NCI-H226 (cell line): ENCODE measurements around the gene FBXL19.

Experiments used
- DNase-seq: peaks from one replicate; pipeline ENCODE4 v3.0.0-alpha.2; 2015

The FBXL19 gene

DNA sequence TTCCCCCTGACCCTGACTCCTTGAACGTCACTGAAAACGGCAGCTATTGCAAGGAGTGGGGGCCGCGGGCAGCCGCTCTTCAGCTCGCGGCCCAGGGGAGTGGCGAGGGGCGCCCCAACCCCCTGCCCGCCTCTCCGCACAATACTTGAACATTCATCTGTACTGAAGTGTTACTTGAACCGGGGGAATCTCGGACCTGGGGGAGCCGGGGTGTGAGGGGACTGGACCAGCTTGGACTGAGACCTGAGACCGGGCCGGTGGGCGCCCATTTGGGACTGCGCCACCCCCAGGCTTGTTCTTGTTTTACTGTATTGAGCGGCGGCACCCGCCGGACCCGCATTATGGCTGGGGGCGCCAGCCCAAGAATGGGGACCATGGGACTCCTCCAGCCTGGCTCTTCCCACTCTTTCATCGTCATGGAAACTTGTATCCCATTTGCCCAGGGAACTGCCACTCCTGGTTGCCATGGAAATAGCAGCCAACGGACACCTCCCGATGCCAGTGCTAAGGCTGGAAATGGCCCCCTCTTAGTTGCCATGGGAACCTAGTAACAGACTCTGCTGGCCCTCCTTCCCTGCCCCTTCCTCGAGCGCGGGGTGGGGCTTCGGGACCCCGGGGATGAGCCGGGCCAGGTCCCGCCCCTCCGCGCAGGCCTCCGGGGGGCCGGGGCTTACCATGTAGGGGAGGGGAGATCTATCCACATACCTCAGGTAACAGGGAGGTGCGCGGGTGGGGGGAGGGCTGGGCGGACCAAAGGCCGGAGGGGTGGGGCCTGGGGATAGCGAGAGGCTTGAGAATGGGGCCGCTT is 24.7 kb downstream of the FBXL19 start:
- peak; percentile 97 for DNase-seq

DNA sequence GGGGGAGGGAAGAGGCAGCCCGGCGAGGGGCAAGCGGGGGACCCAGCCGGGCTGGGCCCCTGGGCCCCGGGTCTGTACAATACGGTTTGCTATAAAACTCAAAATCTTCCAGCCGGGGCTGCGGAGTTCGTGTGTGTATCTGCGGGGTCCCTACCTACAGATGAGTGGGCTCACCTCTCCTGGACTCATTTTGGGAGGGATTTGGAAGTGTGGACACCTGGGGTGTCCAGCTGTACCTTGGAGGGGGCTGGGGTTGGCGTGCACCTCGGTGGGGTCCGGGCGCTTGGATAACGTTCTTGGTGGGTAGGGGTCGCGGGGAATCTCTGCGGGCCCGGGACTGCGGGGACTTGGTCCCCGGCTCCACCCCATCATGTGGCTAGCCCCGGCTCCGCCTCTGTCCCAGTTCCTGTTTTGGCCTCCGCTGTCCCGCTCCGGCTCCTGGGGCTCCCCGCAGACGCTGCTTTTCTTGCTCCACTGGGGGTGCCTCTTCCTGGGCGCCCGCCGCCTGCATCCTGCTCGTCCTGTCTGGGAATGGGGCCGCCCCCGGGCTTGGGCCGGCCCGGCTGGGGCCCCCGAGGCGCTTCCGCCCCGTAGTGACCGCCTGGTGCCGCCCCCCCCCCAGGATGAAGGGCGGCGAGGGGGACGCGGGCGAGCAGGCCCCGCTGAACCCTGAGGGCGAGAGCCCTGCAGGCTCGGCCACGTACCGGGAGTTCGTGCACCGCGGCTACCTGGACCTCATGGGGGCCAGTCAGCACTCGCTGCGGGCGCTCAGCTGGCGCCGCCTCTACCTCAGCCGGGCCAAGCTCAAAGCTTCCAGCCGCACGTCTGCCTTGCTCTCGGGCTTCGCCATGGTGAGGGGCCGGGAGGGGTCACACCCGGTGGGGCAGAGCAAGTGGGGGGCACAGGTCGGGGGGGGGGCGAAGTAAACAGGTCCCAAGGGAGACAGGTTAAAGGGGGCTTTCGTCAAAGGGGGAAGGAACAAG is 25.6 kb downstream of the FBXL19 start, which contains the start of gene ORAI3:
ORAI3 (plus strand) TSS at position 402 of the 983 bp plus-strand sequence; CDS start at position 624, 222 bp downstream.
- DNase-seq, result peak; percentile 77

DNA sequence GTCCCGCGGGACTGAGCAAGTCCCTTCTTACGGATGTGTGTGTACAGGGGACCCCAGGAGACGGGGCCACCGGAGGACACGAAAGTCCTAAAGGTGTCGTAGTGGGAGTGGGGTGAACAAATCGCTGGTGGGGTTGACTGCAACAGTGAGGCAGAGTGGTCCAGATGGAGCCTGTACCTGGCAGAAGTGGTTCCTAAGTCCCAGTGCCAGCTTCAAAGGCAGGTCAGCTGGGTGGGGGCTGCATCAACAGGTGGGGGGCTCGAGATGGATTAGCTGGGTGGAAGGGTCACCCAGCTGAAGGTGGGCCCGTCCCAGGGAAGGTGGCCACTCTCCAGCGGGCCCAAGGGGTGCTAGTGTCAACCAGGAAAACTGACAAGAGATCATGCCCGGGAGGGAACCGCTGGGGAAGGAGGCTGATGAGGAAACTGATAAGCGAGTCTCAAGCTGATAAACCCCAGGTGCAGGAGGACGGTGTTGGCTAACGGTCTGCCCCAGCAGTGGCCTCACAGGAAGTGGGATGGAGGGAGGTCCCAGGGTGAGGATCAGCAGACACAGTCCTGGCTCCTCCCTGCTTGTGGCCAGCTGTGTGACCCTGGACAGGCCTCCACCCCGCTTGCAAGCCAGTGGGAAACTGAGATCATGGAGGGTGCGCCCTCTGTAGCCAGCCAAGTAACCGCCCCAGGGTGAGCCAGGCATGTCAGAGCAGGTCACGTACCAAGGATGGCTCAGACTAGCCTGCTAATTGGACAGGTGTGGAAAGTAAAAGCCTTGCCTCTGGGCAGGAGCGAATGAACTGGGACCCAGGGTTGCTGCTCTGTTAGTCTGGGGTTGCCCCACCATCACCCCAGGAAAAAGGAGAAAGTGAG is 26.5 kb downstream of the FBXL19 start:
- DNase-seq, result peak; percentile 90

DNA sequence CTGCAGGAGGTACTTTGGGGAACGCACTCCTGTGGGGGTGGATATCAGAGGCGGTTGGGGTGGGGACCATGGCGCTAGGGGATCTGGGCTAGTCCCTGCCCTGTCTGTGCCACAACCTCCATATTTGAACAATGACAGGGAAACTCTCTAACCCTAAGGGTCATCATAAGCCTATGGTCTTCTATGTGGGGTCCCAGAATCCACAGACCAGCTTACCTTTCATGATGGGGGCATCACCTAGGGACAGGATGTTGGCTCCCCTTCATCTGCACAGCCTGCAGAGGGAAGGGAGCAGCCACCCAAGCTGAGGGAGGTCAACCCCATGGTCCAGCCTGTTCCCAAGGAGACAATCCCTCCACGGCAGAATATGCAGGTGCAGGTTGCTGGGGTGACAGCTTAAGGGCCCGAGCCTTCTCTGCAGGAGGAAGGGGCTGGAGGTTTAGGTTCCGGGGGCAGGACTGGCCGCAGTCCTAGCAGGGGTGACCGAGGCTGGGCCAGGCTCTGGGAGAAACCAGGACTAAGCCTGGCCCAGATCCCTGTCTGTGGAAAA is 27.2 kb downstream of the FBXL19 start:
- DNase-seq, result no peak

DNA sequence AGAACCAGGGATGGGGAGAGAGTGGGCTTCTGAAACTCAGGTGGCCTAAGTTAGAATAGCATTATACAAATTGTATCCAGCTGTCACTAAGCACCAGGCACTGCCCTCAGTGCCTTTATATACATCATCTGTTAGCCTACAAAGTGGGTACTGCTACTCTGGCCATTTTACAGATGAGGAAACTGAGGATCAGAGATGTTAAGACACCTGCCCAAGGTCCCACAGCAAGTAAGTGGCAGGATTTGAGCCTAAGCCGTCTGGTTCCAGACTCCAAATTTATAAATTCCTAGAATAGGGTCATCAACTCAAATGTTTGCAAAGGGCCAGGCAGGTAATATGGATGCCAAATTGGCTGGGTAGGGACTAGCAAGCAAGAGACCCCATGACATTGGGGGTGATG is 27.8 kb downstream of the FBXL19 start:
- DNase-seq, result no peak

DNA sequence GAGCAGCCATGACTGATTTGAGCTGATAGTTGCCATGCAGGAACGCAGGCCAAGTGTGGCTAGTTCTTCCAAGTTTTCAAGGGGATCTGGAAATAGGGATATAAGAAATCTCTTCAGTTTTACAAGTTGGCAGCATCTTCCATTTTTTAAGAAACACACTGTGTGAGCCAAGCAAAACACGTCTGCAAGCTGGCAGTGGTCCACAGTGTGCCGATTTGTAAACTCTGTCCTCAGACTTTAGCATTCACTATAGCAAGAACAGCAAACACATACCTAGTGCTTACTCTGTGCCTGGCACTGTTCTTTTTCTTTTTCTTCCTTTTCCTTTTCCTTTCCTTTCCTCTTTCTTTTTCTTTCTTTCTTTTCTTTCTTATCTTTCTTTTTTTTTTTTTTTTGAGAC is 28.4 kb downstream of the FBXL19 start:
- no peak for DNase-seq

DNA sequence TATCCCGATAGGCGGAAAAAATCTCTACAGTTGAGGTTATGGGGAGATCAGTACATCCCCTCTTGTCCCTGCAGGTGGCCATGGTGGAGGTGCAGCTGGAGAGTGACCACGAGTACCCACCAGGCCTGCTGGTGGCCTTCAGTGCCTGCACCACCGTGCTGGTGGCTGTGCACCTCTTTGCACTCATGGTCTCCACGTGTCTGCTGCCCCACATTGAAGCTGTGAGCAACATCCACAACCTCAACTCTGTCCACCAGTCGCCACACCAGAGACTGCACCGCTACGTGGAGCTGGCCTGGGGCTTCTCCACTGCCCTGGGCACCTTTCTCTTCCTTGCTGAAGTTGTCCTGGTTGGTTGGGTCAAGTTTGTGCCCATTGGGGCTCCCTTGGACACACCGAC is 29.7 kb downstream of the FBXL19 start:
- no peak for DNase-seq

DNA sequence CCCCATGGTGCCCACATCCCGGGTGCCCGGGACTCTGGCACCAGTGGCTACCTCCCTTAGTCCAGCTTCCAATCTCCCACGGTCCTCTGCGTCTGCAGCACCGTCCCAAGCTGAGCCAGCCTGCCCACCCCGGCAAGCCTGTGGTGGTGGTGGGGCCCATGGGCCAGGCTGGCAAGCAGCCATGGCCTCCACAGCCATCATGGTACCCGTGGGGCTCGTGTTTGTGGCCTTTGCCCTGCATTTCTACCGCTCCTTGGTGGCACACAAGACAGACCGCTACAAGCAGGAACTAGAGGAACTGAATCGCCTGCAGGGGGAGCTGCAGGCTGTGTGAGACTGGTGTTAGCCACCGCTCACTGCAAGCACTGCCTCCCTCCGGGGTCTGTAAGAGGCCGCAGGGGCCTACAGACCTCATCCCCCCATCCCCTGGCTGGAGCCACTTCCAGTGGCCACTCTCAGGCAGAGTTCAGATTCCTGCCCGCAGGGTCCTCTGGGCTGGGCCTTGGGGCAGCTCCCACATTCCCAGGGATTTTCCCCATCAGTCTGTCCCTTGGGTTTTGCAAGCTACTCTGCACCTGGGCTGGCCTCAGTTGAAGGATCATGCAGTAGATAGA is 30.2 kb downstream of the FBXL19 start:
- peak; percentile 34 for DNase-seq

DNA sequence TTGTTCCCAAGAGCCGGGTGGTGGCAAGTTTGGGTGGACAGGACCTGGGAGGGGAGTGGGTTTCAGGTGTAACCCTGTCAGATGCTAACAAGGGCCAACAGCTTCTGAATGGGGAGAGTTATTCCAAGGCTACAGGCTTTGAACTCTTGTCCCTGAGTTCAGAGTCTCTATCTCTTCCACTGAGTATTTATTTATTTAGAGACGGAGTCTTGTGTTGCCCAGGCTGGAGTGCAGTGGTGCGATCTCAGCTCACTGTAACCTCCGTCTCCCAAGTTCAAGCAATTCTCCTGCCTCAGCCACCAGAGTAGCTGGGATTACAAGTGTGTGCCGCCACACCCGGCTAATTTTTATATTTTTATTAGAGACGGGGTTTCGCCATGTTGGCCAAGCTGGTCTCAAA is 31.6 kb downstream of the FBXL19 start:
- DNase-seq, result no peak

DNA sequence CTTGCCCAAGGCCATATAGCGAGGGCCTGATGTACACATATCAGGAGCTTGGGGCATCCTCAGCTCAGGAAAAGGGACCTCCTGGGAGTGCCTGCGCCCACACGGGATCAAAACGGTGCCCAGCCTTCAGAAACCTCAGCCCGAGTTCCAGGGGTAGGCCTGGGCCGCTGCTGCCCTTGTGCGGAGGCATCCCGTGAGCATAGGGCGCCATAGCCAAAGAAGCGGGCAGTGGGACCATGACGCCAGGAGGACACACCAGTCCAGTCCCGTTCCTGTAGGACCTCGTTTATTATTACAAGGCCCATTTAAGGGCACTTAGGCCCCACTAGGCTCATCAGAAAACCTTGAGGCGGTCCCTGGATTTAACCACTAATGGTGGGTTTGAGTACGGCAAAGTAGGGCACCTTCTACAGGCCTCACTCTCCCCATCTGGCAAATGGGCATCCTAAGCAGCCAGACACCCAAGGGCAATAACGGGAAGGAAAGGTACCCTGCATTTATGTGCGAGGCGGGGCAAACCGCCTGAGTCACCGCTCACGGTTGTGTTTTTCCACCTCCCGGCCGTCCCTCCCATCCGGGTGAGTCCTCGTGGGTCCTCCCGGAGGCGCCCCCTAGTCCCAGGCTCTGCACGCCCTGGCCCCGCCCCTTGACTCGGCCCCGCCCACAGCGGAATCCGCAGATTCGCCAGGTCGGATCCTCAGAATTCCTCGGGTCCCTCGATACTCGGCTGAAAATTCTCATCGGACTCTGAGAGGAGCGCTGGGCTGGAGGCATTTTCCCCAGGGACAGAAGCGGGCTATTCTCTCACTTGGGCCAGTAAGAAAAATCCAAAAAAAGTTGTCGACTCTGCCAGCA is 33.5 kb downstream of the FBXL19 start:
- DNase-seq, result peak; percentile 90

DNA sequence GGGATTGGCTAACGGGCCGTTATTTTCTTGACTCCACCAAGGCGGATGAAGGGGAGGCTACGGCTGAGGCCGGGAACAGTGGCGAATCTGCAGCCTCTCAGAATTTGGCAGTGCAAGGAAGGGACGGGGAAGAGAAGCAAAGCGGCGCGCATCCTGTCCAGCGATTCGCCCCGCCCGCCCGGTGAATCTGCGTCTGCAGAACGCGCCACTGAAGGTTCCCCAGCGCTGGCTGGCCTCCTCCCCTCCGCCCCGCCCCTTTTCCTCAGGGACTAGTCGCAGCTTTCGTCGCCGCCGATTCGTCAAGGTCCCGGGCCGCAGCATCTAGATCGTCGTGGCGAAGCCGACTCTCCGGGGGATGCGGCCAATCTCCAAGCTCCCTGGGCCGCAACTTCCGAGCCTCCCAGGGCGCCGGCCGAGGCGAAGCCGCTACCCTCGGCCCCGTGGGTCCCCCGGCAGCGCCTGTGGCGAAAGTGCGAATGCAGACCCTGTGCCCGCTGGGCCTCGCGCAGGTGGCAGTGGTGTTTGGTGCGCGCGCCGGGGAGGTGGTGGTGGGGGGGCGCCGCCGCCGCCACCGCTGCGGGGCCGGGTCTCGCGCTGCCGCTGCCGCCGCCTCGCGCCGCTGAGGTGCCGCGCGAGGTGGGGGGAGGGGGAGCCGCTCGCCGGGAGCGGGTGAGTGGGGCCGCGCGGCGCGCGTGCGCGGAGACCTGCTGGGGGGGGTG is 34.2 kb downstream of the FBXL19 start, which contains the start of gene SETD1A:
SETD1A (plus strand) TSS at position 299 of the 719 bp plus-strand sequence. CDS start 978 bp downstream, outside the sequence.
- peak; percentile 92 for DNase-seq

DNA sequence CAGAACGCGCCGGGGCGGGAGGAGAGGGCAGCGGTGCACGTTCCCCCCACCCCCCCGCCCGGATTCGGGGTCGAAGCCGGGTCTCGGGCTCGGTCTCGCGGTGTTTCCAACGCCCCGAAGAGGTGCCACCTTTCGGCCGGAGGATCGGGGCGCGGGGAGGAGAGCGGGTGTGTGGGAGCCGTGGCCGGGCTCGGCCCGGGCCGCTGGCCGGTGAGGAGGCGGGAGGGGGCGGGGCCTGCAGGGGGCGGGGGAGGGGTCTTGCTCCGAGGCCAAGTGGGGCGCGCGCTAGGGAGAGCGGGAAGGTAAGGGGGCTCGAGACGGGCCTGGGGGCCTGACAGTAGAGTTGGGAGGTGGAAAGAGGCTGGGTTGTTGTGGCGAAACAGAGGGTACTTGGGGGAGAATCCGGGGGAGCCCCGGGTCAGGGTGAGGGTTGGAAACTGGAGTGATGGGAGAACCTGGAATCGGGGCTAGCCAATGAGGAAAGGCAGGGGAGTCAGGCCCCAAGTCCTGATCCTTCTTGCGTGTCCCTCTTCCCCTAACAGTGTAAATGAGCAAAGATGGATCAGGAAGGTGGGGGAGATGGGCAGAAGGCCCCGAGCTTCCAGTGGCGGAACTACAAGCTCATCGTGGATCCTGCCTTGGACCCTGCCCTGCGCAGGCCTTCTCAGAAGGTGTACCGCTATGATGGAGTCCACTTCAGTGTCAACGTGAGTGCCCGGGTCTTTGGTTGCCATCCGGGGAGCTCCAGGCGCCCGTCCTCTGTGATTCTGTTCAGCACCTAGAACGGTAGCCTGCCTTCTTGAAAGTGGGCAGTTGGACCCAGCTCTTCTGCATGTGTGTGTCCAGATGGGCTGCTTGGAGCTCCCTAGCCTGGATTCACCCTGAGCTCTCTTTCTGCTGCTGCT is 35.1 kb downstream of the FBXL19 start:
- peak; percentile 56 for DNase-seq

DNA sequence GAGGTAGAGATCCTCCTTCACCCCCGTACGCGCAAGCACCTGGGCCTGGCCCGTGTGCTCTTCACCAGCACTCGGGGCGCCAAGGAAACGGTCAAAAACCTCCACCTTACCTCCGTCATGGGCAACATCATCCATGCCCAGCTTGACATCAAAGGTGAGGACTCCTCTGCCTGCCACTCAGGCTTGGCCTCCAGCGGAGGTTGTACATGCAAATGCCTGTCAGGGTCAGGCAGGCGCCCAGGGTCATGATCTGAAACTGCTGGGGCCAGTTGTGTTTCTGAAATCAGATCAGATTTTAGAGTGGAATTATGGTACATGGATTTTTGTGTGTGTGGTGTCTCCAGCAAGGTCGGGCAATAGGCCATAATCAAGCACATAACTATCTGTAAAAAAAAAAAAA is 38.0 kb downstream of the FBXL19 start:
- DNase-seq, result no peak

DNA sequence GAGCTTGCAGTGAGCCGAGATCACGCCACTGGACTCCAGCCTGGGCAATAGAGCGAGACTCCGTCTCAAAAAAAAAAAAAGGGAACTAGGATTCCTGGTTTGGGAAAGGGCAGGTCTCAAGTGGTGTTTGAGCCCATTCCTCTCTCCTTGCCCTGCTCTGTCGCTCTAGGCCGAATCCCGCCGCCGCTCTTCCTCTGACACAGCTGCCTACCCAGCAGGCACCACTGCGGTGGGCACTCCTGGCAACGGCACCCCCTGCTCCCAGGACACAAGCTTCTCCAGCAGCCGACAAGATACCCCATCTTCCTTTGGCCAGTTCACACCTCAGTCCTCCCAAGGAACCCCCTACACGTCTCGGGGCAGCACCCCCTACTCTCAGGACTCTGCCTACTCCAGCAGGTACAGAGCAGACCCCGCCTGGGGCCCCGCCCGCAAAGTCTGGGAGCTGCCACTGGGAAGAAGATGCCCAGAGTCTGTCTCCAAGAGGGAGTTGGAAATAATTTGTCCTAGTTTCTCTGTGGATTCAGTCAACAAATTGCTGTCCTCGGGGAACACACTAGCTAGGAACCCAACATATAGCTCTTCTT is 40.6 kb downstream of the FBXL19 start:
- no peak for DNase-seq

DNA sequence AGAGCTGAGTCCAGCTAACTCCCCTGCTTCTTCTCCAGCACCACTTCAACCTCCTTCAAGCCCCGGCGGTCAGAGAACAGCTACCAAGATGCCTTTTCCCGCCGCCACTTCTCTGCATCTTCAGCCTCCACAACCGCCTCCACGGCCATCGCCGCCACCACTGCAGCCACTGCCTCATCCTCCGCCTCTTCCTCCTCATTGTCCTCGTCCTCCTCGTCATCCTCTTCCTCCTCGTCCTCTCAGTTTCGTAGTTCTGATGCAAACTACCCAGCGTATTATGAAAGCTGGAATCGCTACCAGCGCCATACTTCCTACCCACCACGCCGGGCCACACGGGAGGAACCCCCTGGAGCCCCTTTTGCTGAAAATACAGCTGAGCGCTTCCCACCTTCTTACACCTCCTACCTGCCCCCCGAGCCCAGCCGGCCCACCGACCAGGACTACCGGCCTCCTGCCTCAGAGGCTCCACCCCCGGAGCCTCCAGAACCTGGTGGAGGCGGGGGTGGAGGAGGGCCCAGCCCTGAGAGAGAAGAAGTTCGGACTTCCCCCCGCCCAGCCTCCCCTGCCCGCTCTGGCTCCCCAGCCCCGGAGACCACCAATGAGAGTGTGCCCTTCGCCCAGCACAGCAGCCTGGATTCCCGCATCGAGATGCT is 41.3 kb downstream of the FBXL19 start:
- DNase-seq, result no peak

DNA sequence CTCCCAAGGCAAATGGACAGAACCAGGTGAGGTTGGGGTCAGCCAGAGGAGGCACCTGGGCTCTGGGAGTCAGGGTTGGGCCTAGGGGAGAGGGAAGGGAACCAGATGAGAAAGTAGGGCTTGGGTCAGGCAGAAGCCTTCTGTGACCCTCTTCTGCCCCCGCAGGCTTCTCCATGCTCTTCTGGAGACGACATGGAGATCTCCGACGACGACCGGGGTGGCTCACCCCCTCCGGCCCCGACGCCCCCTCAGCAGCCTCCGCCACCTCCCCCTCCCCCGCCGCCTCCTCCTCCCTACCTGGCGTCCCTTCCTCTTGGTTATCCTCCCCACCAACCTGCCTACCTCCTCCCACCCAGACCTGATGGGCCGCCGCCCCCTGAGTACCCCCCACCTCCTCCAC is 42.1 kb downstream of the FBXL19 start:
- DNase-seq, result no peak

DNA sequence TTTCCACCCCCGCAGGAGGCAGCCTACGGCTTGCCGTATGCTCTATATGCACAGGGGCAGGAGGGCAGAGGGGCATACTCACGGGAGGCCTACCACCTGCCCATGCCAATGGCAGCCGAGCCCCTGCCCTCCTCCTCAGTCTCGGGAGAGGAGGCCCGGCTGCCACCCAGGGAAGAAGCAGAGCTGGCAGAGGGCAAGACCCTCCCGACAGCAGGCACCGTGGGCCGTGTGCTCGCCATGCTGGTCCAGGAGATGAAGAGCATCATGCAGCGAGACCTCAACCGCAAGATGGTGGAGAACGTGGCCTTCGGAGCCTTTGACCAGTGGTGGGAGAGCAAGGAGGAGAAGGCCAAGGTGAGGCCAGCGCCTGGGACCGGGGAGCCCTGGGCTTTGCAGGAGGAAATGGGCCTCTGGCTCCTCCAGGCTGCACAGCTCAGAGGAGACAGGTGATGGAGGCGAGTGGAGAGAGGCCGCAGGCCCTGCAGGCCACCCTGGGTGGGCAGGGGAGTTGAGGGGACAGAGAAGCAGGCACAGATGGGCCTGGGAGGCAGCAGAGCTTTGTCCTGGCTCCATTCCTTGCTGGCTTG is 42.8 kb downstream of the FBXL19 start:
- DNase-seq, result no peak

DNA sequence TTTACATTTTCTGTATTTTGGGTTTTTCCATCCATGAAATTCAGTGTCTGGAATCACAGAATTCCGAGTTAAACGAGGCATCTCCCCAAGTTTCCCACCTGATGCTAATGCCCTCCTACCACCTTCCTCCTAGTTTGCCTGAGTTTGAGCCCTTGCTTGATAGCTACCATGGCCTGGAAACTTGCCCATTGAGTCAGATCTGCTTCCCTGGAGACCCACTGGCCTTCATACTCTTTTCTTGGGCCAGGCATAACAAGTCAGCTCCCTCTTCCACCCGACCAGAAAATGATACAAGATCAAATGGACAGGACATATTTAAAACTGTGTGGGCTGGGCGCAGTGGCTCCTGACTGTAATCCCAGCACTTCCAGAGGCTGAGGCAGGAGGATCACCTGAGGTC is 44.4 kb downstream of the FBXL19 start:
- DNase-seq, result no peak
